ENCODE data around the gene CUX1.
"Not testable (repeated sequence)": the region's sequence is repeated elsewhere in the genome, so short reads cannot be mapped to it uniquely, and the experiment has no call there.

Gene CUX1

GRCh38 chr7:101929256-101929655 lies 111.8 kb downstream of the CUX1 start:
- Histone ChIP-seq H3K4me1 (ENCODE audit: control insufficient read depth, insufficient read depth, low read length) (peaks cover 13% of the 10 kb centered on the region), H3K36me3 (ENCODE audit: control insufficient read depth in 2 of 2, insufficient read depth in 1 of 2, low read length in 2 of 2) (no peaks in the 10 kb centered on the region), H3K27ac (ENCODE audit: extremely low read depth, low read depth, low read length) (no peak overlapping the region), H3K9me3 (ENCODE audit: control insufficient read depth, insufficient read depth, low read depth, low read length) (no peaks in the 10 kb centered on the region), H3K4me3 (ENCODE audit: low read depth, low read length) (no peak overlapping the region)
- POLR2A ChIA-PET, result no interaction called here
- CTCF ChIA-PET, result no interaction called here
- TF ChIP-seq ZNF18 (tag by site-specific recombination; IDR thresholded peaks at IDR 0.05) (no peak), PBX3 (CRISPR knock-in tag; IDR thresholded peaks at IDR 0.05) (no peak), ZNF274 (IDR thresholded peaks at IDR 0.05; ENCODE audit: low read length) (no peak), ZNF274 (tag by site-specific recombination; IDR thresholded peaks at IDR 0.05; ENCODE audit: borderline replicate concordance) (no peak)

- POLR2A ChIA-PET; H3K4me3 ChIP-seq (ENCODE audit: low read depth, low read length); H3K27ac ChIP-seq (ENCODE audit: extremely low read depth, low read depth, low read length); H3K9me3 ChIP-seq (ENCODE audit: control insufficient read depth, insufficient read depth, low read depth, low read length); H3K36me3 ChIP-seq (ENCODE audit: control insufficient read depth in 2 of 2, insufficient read depth in 1 of 2, low read length in 2 of 2); CTCF ChIA-PET: not testable (repeated sequence)
- H3K4me1 ChIP-seq (ENCODE audit: control insufficient read depth, insufficient read depth, low read length), result peaks cover 13% of the 10 kb centered on the region
Observed at GRCh38 chr7:101929911-101930310, 112.5 kb downstream of the CUX1 start.

GRCh38 chr7:101932083-101932482 lies 114.7 kb downstream of the CUX1 start:
- H3K9me3 ChIP-seq (ENCODE audit: control insufficient read depth, insufficient read depth, low read depth, low read length), result no peaks in the 10 kb centered on the region
- no peaks in the 10 kb centered on the region for H3K36me3 ChIP-seq (ENCODE audit: control insufficient read depth in 2 of 2, insufficient read depth in 1 of 2, low read length in 2 of 2)
- TF ChIP-seq ZSCAN4 (tag by site-specific recombination; IDR thresholded peaks at IDR 0.05) (no peak), ZXDB (tag by site-specific recombination; IDR thresholded peaks at IDR 0.05) (no peak), ZNF513 (tag by site-specific recombination; IDR thresholded peaks at IDR 0.05) (no peak), ZNF16 (tag by site-specific recombination; IDR thresholded peaks at IDR 0.05; ENCODE audit: low read depth) (no peak), ZNF558 (tag by site-specific recombination; IDR thresholded peaks at IDR 0.05) (no peak), ZFP69B (tag by site-specific recombination; IDR thresholded peaks at IDR 0.05) (no peak), ZBTB17 (tag by site-specific recombination; IDR thresholded peaks at IDR 0.05) (peak; percentile 13; the same call in 1 of the 2 replicates), PRDM10 (tag by site-specific recombination; IDR thresholded peaks at IDR 0.05) (no peak), ZBTB44 (tag by site-specific recombination; IDR thresholded peaks at IDR 0.05) (0 out of 2 replicates have a peak, but pooled peaks have one; percentile 11), HOXC10 (CRISPR knock-in tag; IDR thresholded peaks at IDR 0.05) (no peak), PATZ1 (tag by site-specific recombination; IDR thresholded peaks at IDR 0.05) (no peak)
- POLR2A ChIA-PET, result no interaction called here
- CTCF ChIA-PET, result interaction anchor here (0.6 kb wide), 1 partner anchor 127 kb away, joined by 3 read pairs; no protein-coding TSS in a partner anchor
- no peak overlapping the region for H3K27ac ChIP-seq (ENCODE audit: extremely low read depth, low read depth, low read length)
- no peak overlapping the region for H3K4me3 ChIP-seq (ENCODE audit: low read depth, low read length)
- peaks cover 13% of the 10 kb centered on the region for H3K4me1 ChIP-seq (ENCODE audit: control insufficient read depth, insufficient read depth, low read length)
